RWPE2 (cell line): ENCODE results near the gene CRTC1.
"Not testable (repeated sequence)": the region's sequence is repeated elsewhere in the genome, so short reads cannot be mapped to it uniquely, and the experiment has no call there.

Experiments used
- ATAC-seq: fragments of 200-7000 bp; cut with Tn5 transposase; 3 replicates; pipeline ENCODE4 v1.9.1; 2021; ENCODE audit warnings: low read depth
- DNase-seq: peaks from one replicate; pipeline ENCODE4 v3.0.0-alpha.2; 2020; ENCODE audit warnings: low spot score
- H3K27ac ChIP-seq: fragments of 450-650 bp; 2 replicates; pipeline ENCODE4 v1.5.1; 2017; ENCODE audit warnings: mild to moderate bottlenecking; ENCODE audit not compliant: poor library complexity, severe bottlenecking
- H3K27me3 ChIP-seq: fragments of 250-450 bp; sonication (Bioruptor Pico); 2 replicates; pipeline ENCODE4 v1.5.1; 2021; ENCODE audit warnings: mild to moderate bottlenecking, moderate library complexity; ENCODE audit not compliant: insufficient read depth, poor library complexity, severe bottlenecking
- H3K36me3 ChIP-seq: fragments of 250-450 bp; sonication (Bioruptor Pico); 2 replicates; pipeline ENCODE4 v1.5.1; 2020; ENCODE audit warnings: low read depth, mild to moderate bottlenecking, moderate library complexity
- H3K4me1 ChIP-seq: fragments of 250-450 bp; sonication (Bioruptor Pico); 2 replicates; pipeline ENCODE4 v1.5.1; 2021; ENCODE audit warnings: mild to moderate bottlenecking, moderate library complexity; ENCODE audit not compliant: insufficient read depth, poor library complexity, severe bottlenecking
- H3K4me3 ChIP-seq: fragments of 250-450 bp; sonication (Bioruptor Pico); 2 replicates; pipeline ENCODE4 v1.5.1; 2021; ENCODE audit warnings: mild to moderate bottlenecking, moderate library complexity; ENCODE audit not compliant: severe bottlenecking
- H3K9me3 ChIP-seq: fragments of 250-450 bp; sonication (Bioruptor Pico); 2 replicates; pipeline ENCODE4 v1.5.1; 2021; ENCODE audit warnings: mild to moderate bottlenecking, moderate library complexity; ENCODE audit not compliant: severe bottlenecking
- CTCF ChIP-seq: fragments of 450-650 bp; IDR thresholded peaks from one replicate; pipeline ENCODE4 v1.5.1; 2017; ENCODE audit warnings: mild to moderate bottlenecking, moderate library complexity; ENCODE audit not compliant: poor library complexity, severe bottlenecking

Gene CRTC1

GRCh38 chr19:18815673-18816072 lies 132.2 kb downstream of the CRTC1 start:
- DNase-seq: no peak
- H3K36me3 ChIP-seq: no peaks in the 10 kb centered on the region
- H3K9me3 ChIP-seq: no peaks in the 10 kb centered on the region
- no peak for ATAC-seq
- no peak overlapping the region for H3K4me3 ChIP-seq
- no peak for TF ChIP-seq CTCF
- H3K27ac ChIP-seq: no peak overlapping the region
- H3K4me1 ChIP-seq: no peaks in the 10 kb centered on the region
- H3K27me3 ChIP-seq: no peaks in the 10 kb centered on the region

- ATAC-seq, H3K4me1 ChIP-seq, DNase-seq, H3K9me3 ChIP-seq, H3K27ac ChIP-seq, H3K36me3 ChIP-seq, H3K27me3 ChIP-seq, H3K4me3 ChIP-seq: not testable (repeated sequence)
These were observed 133.2 kb downstream of the CRTC1 start for GRCh38 chr19:18816645-18817044.

- no peaks in the 10 kb centered on the region for H3K36me3 ChIP-seq
- DNase-seq (no peak), ATAC-seq (no peak)
- no peak overlapping the region for H3K27ac ChIP-seq
- no peaks in the 10 kb centered on the region for H3K27me3 ChIP-seq
- TF ChIP-seq CTCF: no peak
- H3K9me3 ChIP-seq: no peaks in the 10 kb centered on the region
- H3K4me3 ChIP-seq: no peak overlapping the region
- no peaks in the 10 kb centered on the region for H3K4me1 ChIP-seq
These were observed 134.1 kb downstream of the CRTC1 start for GRCh38 chr19:18817574-18817973.

- H3K36me3 ChIP-seq: peaks cover 2% of the 10 kb centered on the region
- H3K4me3 ChIP-seq: no peak overlapping the region
- H3K27me3 ChIP-seq: no peaks in the 10 kb centered on the region
- ATAC-seq: no peak
- H3K27ac ChIP-seq: no peak overlapping the region
- H3K4me1 ChIP-seq: no peaks in the 10 kb centered on the region
- no peak for DNase-seq
- no peak for TF ChIP-seq CTCF
- H3K9me3 ChIP-seq: no peaks in the 10 kb centered on the region
These were observed 145.3 kb downstream of the CRTC1 start for GRCh38 chr19:18828786-18829185.

- ATAC-seq: no peak
- Histone ChIP-seq H3K27me3 (no peaks in the 10 kb centered on the region), H3K4me1 (peaks cover 7% of the 10 kb centered on the region), H3K27ac (no peak overlapping the region), H3K36me3 (peaks cover 20% of the 10 kb centered on the region), H3K9me3 (no peaks in the 10 kb centered on the region), H3K4me3 (no peak overlapping the region)
- no peak for DNase-seq
- TF ChIP-seq CTCF: no peak
These were observed 147.0 kb downstream of the CRTC1 start for GRCh38 chr19:18830488-18830887.
